ENCODE results near the gene PRDM16.

- no peak for TF ChIP-seq CTCF (IDR thresholded peaks at IDR 0.05)
- no peak for TF ChIP-seq POLR2A (IDR thresholded peaks at IDR 0.05)
These were observed 10.6 kb upstream of the PRDM16 start for GRCh38 chr1:3058263-3059030.
